ENCODE data around the gene CTTNBP2.

Gene CTTNBP2

DNA sequence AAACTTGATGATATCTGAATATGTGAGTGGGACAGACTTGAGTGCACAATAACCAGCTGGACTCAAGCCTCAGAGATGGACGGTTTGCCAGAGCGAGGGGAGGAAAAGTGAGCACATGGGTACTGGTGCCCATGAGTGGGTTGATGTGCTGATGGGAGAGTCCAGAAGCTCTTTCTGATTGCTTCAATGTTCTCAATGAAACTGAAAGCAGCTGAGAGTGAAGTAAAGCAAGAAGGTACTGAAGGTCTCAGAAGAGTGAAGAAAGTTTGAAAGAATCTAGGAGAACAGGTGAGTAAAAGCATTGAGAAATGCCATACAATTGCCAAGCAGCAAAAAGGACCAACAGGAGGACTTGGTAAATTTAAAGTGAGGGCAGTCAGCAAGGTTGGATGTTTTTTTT, 28.6 kb downstream of the CTTNBP2 start:
- H3K4me1 Mint-ChIP-seq = no peaks in the 10 kb centered on the region
- H3K27ac Mint-ChIP-seq = no peak overlapping the region
- H3K9me3 Mint-ChIP-seq = peaks cover 5% of the 10 kb centered on the region
- H3K27me3 Mint-ChIP-seq = peaks cover 1% of the 10 kb centered on the region
- no peaks in the 10 kb centered on the region for H3K36me3 Mint-ChIP-seq
- H3K4me3 Mint-ChIP-seq = no peak overlapping the region

DNA sequence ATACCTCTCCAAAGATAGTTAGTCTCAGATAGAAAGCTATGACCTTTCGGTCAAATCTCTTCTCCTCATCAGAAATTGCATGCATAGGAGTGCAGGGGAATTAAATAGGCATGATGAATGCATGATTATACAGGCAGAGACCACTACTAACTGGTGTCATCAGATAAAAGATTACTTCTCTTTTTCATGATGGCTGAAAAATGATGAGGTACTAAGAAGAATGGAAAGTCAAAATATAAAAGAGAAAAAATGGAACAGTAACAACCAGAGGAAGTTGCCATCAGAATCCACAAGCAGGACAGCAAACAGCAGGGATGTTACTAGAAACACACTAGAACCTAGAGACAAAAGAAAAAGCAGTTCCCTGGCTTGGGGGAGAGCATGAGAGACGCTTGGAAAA, 31.6 kb downstream of the CTTNBP2 start:
- peaks cover 5% of the 10 kb centered on the region for H3K9me3 Mint-ChIP-seq
- H3K27ac Mint-ChIP-seq = no peak overlapping the region
- no peaks in the 10 kb centered on the region for H3K4me1 Mint-ChIP-seq
- peaks cover 2% of the 10 kb centered on the region for H3K27me3 Mint-ChIP-seq
- no peak overlapping the region for H3K4me3 Mint-ChIP-seq
- H3K36me3 Mint-ChIP-seq = no peaks in the 10 kb centered on the region

- no peaks in the 10 kb centered on the region for H3K4me1 Mint-ChIP-seq
- no peak overlapping the region for H3K27ac Mint-ChIP-seq
- H3K27me3 Mint-ChIP-seq = peaks cover 2% of the 10 kb centered on the region
- peaks cover 5% of the 10 kb centered on the region for H3K9me3 Mint-ChIP-seq
- H3K4me3 Mint-ChIP-seq = no peak overlapping the region
- no peaks in the 10 kb centered on the region for H3K36me3 Mint-ChIP-seq
Measured at GRCh38 chr7:117841011-117841410, 32.2 kb downstream of the CTTNBP2 start.

- no peaks in the 10 kb centered on the region for H3K36me3 Mint-ChIP-seq
- peaks cover 5% of the 10 kb centered on the region for H3K9me3 Mint-ChIP-seq
- no peak overlapping the region for H3K27ac Mint-ChIP-seq
- H3K27me3 Mint-ChIP-seq = peaks cover 2% of the 10 kb centered on the region
- no peaks in the 10 kb centered on the region for H3K4me1 Mint-ChIP-seq
- no peak overlapping the region for H3K4me3 Mint-ChIP-seq
Measured at GRCh38 chr7:117839507-117839906, 33.7 kb downstream of the CTTNBP2 start.

- peaks cover 4% of the 10 kb centered on the region for H3K27me3 Mint-ChIP-seq
- H3K36me3 Mint-ChIP-seq = no peaks in the 10 kb centered on the region
- H3K27ac Mint-ChIP-seq = no peak overlapping the region
- H3K9me3 Mint-ChIP-seq = peaks cover 5% of the 10 kb centered on the region
- H3K4me1 Mint-ChIP-seq = no peaks in the 10 kb centered on the region
- H3K4me3 Mint-ChIP-seq = no peak overlapping the region
Measured at GRCh38 chr7:117837841-117838240, 35.4 kb downstream of the CTTNBP2 start.

DNA sequence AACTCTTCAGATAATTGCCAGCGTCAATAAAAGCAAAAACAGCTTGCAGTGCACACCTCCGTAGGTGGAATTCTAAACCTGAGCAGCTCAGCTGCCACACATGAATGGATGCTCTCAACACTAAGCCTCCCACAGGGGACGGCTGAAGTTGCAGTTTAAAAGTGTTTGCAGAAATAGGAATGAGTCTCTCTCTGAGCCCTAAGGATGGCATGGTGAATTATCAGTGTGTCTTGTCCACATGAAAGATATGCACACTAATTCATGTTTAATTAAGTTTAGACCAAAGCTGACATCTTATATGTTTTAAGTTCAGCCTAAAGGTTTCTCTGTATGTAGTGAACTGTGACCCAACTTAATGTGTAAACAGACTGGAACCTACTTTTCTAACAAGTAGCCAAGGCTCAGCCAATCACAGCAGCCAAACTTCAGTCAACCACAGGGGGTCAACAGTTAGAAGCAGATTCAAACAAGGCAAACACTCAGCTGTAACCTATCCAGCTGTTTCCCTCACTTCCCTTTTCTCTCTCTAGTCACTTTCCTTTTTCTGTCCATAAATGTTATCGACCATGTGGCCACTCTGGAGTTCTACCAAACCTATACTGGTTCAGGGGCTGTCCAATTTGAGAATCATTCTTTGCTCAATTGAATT, 38.1 kb downstream of the CTTNBP2 start:
- Mint-ChIP-seq H3K4me1 (no peaks in the 10 kb centered on the region), H3K36me3 (no peaks in the 10 kb centered on the region), H3K9me3 (no peaks in the 10 kb centered on the region), H3K27me3 (peaks cover 3% of the 10 kb centered on the region), H3K4me3 (no peak overlapping the region), H3K27ac (no peak overlapping the region)

- Mint-ChIP-seq H3K4me1 (no peaks in the 10 kb centered on the region), H3K27me3 (peaks cover 2% of the 10 kb centered on the region), H3K36me3 (no peaks in the 10 kb centered on the region), H3K4me3 (no peak overlapping the region), H3K27ac (no peak overlapping the region), H3K9me3 (no peaks in the 10 kb centered on the region)
Measured at GRCh38 chr7:117830422-117830954, 42.8 kb downstream of the CTTNBP2 start.

GRCh38 chr7:117829450-117830117, 43.7 kb downstream of the CTTNBP2 start:
- Mint-ChIP-seq H3K9me3 (no peaks in the 10 kb centered on the region), H3K36me3 (no peaks in the 10 kb centered on the region), H3K27ac (no peak overlapping the region), H3K4me3 (no peak overlapping the region), H3K27me3 (peaks cover 2% of the 10 kb centered on the region), H3K4me1 (no peaks in the 10 kb centered on the region)

- Mint-ChIP-seq H3K27ac (no peak overlapping the region), H3K27me3 (peaks cover 2% of the 10 kb centered on the region), H3K4me1 (no peaks in the 10 kb centered on the region), H3K9me3 (no peaks in the 10 kb centered on the region), H3K36me3 (no peaks in the 10 kb centered on the region), H3K4me3 (no peak overlapping the region)
Measured at GRCh38 chr7:117828825-117829224, 44.4 kb downstream of the CTTNBP2 start.

DNA sequence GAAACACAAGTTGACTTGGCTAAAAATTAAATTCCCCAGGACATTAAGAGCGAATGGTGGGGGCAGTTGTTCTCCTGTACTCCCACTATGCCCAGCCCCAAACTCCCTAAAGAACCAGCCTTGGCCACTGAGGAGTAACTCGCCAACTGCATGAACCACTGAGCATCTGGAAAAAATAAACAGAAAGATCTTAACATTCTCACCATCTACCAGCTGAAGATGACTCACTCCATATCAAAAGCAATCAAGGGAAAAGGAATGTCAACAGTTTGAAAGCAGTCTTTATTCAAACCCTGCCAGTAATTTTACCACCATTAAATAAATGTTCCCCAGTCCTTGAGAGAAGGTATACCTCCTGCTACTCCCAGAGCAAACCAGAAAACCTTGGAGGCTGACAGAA, 45.4 kb downstream of the CTTNBP2 start:
- H3K36me3 Mint-ChIP-seq = no peaks in the 10 kb centered on the region
- H3K9me3 Mint-ChIP-seq = no peaks in the 10 kb centered on the region
- H3K27me3 Mint-ChIP-seq = no peaks in the 10 kb centered on the region
- H3K4me3 Mint-ChIP-seq = no peak overlapping the region
- H3K27ac Mint-ChIP-seq = no peak overlapping the region
- no peaks in the 10 kb centered on the region for H3K4me1 Mint-ChIP-seq

GRCh38 chr7:117825132-117825531, 48.1 kb downstream of the CTTNBP2 start:
- no peak overlapping the region for H3K27ac Mint-ChIP-seq
- no peaks in the 10 kb centered on the region for H3K27me3 Mint-ChIP-seq
- H3K36me3 Mint-ChIP-seq = no peaks in the 10 kb centered on the region
- H3K4me3 Mint-ChIP-seq = no peak overlapping the region
- no peaks in the 10 kb centered on the region for H3K4me1 Mint-ChIP-seq
- H3K9me3 Mint-ChIP-seq = no peaks in the 10 kb centered on the region

DNA sequence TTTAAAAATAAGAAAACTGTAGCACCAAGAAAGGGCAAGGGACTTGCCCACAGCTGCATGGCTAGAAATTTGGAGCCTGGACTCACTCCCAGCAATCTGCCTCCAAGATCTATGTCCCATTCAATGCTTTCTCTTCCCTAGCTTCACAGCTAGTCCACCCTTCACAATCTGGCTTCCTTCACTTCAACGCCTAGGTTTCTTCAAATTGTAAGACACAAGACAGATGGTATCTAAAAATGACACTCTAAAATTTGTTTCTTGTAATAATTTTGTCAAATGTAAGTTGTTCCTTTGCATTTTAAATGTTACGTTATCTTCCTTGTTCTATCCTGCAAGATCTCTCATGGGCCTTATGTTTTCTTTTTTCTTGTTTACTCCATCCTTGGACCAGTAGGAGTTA, 48.6 kb downstream of the CTTNBP2 start:
- Mint-ChIP-seq H3K4me3 (no peak overlapping the region), H3K27me3 (no peaks in the 10 kb centered on the region), H3K9me3 (no peaks in the 10 kb centered on the region), H3K4me1 (no peaks in the 10 kb centered on the region), H3K36me3 (no peaks in the 10 kb centered on the region), H3K27ac (no peak overlapping the region)

GRCh38 chr7:117819558-117819957, 53.7 kb downstream of the CTTNBP2 start:
- Mint-ChIP-seq H3K4me3 (no peak overlapping the region), H3K4me1 (no peaks in the 10 kb centered on the region), H3K9me3 (no peaks in the 10 kb centered on the region), H3K27ac (no peak overlapping the region), H3K36me3 (no peaks in the 10 kb centered on the region), H3K27me3 (no peaks in the 10 kb centered on the region)

DNA sequence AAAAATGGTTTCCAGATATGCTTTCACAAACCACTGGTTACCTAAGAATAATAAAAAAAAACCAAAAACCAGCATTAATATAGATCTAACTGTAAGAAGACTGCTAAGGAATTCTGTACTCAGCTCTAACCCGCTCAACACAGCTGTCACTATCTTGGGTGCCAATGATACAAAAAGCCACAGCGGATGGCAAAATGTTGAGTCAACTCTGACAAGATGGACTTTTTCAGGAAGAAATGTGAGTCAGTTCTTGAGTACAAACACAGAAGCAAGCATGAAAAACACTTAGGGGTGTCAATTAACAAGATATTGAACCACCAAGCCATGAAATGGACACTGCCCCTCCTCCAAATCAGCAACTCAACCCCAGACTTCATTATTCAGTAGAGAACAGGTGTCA, 55.0 kb downstream of the CTTNBP2 start:
- Mint-ChIP-seq H3K4me3 (no peak overlapping the region), H3K4me1 (no peaks in the 10 kb centered on the region), H3K9me3 (no peaks in the 10 kb centered on the region), H3K27ac (no peak overlapping the region), H3K36me3 (no peaks in the 10 kb centered on the region), H3K27me3 (no peaks in the 10 kb centered on the region)

DNA sequence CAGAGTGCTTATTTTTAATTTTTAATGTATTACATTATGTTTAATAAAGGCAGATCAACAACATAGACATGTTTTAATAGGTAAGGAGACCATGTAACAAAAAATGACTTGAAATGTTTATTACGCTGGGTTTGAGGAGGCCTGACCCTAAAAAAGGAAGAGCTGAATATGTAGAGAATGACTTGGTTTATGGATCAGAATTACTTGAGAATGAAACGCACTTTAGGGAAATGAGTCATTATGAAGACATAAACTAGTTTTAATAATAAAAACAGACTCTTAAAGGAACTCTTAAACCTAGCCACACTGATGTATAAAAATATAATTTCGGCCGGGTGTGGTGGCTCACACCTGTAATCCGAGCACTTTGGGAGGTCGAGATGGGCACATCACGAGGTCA, 56.5 kb downstream of the CTTNBP2 start:
- no peak overlapping the region for H3K4me3 Mint-ChIP-seq
- H3K27ac Mint-ChIP-seq = no peak overlapping the region
- H3K27me3 Mint-ChIP-seq = no peaks in the 10 kb centered on the region
- H3K36me3 Mint-ChIP-seq = no peaks in the 10 kb centered on the region
- no peaks in the 10 kb centered on the region for H3K9me3 Mint-ChIP-seq
- H3K4me1 Mint-ChIP-seq = no peaks in the 10 kb centered on the region

- no peaks in the 10 kb centered on the region for H3K4me1 Mint-ChIP-seq
- H3K27ac Mint-ChIP-seq = no peak overlapping the region
- no peaks in the 10 kb centered on the region for H3K36me3 Mint-ChIP-seq
- no peaks in the 10 kb centered on the region for H3K27me3 Mint-ChIP-seq
- H3K9me3 Mint-ChIP-seq = no peaks in the 10 kb centered on the region
- H3K4me3 Mint-ChIP-seq = no peak overlapping the region
Measured at GRCh38 chr7:117811696-117812095, 61.5 kb downstream of the CTTNBP2 start.

All from activated naive CD4-positive, alpha-beta T cell treated with anti-CD3 and anti-CD28 coated beads, Interleukin-2, amount 50 U/mL, for 24 hours (primary cell).